Parathyroid adenoma (tissue), 2 donors: ENCODE results near the gene RNF144A.
"Not testable (repeated sequence)": the region's sequence is repeated elsewhere in the genome, so short reads cannot be mapped to it uniquely, and the experiment has no call there.

ENCODE experiments used
- H2AFZ ChIP-seq: fragments of 300-600 bp; sonication (generic); one replicate; pipeline ENCODE4 v1.7.0; 2017; ENCODE audit warnings: antibody characterized with exemption, mild to moderate bottlenecking
- H3K27ac ChIP-seq: fragments of 300-600 bp; sonication (generic); one replicate; pipeline ENCODE4 v1.7.0; 2017
- H3K27me3 ChIP-seq: fragments of 300-600 bp; sonication (generic); one replicate; pipeline ENCODE4 v1.7.0; 2017; ENCODE audit warnings: low read length; ENCODE audit not compliant: control insufficient read depth, insufficient read depth
- H3K36me3 ChIP-seq: fragments of 300-600 bp; sonication (generic); one replicate; pipeline ENCODE4 v1.7.0; 2017; ENCODE audit warnings: low read length; ENCODE audit not compliant: control insufficient read depth, insufficient read depth
- H3K4me1 ChIP-seq: fragments of 300-600 bp; sonication (generic); one replicate; pipeline ENCODE4 v1.7.0; 2017; ENCODE audit warnings: control low read depth
- H3K4me2 ChIP-seq: fragments of 300-600 bp; sonication (generic); one replicate; pipeline ENCODE4 v1.7.0; 2017; ENCODE audit warnings: low read length
- H3K4me3 ChIP-seq: fragments of 300-600 bp; sonication (generic); one replicate; pipeline ENCODE4 v1.7.0; 2017; ENCODE audit warnings: low read depth, low read length
- H3K79me2 ChIP-seq: fragments of 300-600 bp; sonication (generic); one replicate; pipeline ENCODE4 v1.7.0; 2017; ENCODE audit warnings: control low read depth
- H3K9ac ChIP-seq: fragments of 300-600 bp; sonication (generic); one replicate; pipeline ENCODE4 v1.7.0; 2017; ENCODE audit warnings: mild to moderate bottlenecking
- H3K9me3 ChIP-seq: fragments of 300-600 bp; sonication (generic); one replicate; pipeline ENCODE4 v1.7.0; 2017; ENCODE audit warnings: low read length; ENCODE audit not compliant: control insufficient read depth
- CTCF ChIP-seq: fragments of 300-600 bp; sonication (generic); IDR thresholded peaks from one replicate; pipeline ENCODE4 v1.7.0; 2017; ENCODE audit warnings: antibody characterized with exemption, mild to moderate bottlenecking
- donor health status: primary hyperparathyroidism.

RNF144A gene

GRCh38 chr2:6887751-6888192 is 29.4 kb upstream of the RNF144A start:
- no peak overlapping the region for H3K4me3 ChIP-seq
- H3K27me3 ChIP-seq: no peaks in the 10 kb centered on the region
- H3K36me3 ChIP-seq: no peaks in the 10 kb centered on the region
- peaks cover 3% of the 10 kb centered on the region for H3K4me1 ChIP-seq
- H3K27ac ChIP-seq: no peak overlapping the region
- H3K9ac ChIP-seq: no peak overlapping the region
- H3K79me2 ChIP-seq: no peaks in the 10 kb centered on the region
- TF ChIP-seq CTCF: no peak
- H3K9me3 ChIP-seq: no peaks in the 10 kb centered on the region
- no peak overlapping the region for H3K4me2 ChIP-seq
- H2AFZ ChIP-seq: no peak overlapping the region

GRCh38 chr2:6888724-6889123 is 28.5 kb upstream of the RNF144A start:
- Histone ChIP-seq H2AFZ (no peak overlapping the region), H3K9ac (no peak overlapping the region), H3K4me3 (no peak overlapping the region), H3K4me1 (no peaks in the 10 kb centered on the region), H3K79me2 (no peaks in the 10 kb centered on the region), H3K9me3 (no peaks in the 10 kb centered on the region), H3K27me3 (no peaks in the 10 kb centered on the region), H3K36me3 (no peaks in the 10 kb centered on the region), H3K4me2 (no peak overlapping the region), H3K27ac (no peak overlapping the region)
- TF ChIP-seq CTCF: no peak

- Histone ChIP-seq H3K79me2 (no peaks in the 10 kb centered on the region), H3K27ac (no peak overlapping the region), H3K9ac (no peak overlapping the region), H2AFZ (no peak overlapping the region), H3K4me3 (no peak overlapping the region), H3K4me1 (no peaks in the 10 kb centered on the region), H3K4me2 (no peak overlapping the region), H3K36me3 (no peaks in the 10 kb centered on the region), H3K27me3 (no peaks in the 10 kb centered on the region), H3K9me3 (no peaks in the 10 kb centered on the region)
- no peak for TF ChIP-seq CTCF
These were observed 23.2 kb upstream of the RNF144A start for GRCh38 chr2:6893876-6894482.

GRCh38 chr2:6896930-6897759 is 20.1 kb upstream of the RNF144A start:
- Histone ChIP-seq H3K36me3 (no peaks in the 10 kb centered on the region), H3K27ac (no peak overlapping the region), H3K27me3 (no peaks in the 10 kb centered on the region), H3K4me3 (no peak overlapping the region), H3K79me2 (no peaks in the 10 kb centered on the region), H3K9me3 (no peaks in the 10 kb centered on the region), H3K4me1 (no peaks in the 10 kb centered on the region), H2AFZ (no peak overlapping the region), H3K4me2 (no peak overlapping the region), H3K9ac (no peak overlapping the region)
- TF ChIP-seq CTCF: peak; percentile 83

- not testable (repeated sequence) for H3K4me3 ChIP-seq, H3K79me2 ChIP-seq, H3K9ac ChIP-seq, H3K4me1 ChIP-seq, H2AFZ ChIP-seq, H3K27ac ChIP-seq, H3K4me2 ChIP-seq, H3K36me3 ChIP-seq, H3K27me3 ChIP-seq, H3K9me3 ChIP-seq
These were observed 14.6 kb upstream of the RNF144A start for GRCh38 chr2:6902581-6902980.
